PC-3 (cell line): ENCODE results near the gene BACE1. TPM values are rescaled to one million over a fixed set of nuclear protein-coding genes. Genes with fewer than 3 reads are reported as not detected.

Source experiments
- ATAC-seq: fragments of 200-7000 bp; cut with Tn5 transposase; 2 replicates; pipeline ENCODE4 v1.9.1; 2020; ENCODE audit warnings: mild to moderate bottlenecking, moderate library complexity
- BruUV-seq: library from RNA; stranded (reverse); fragments of 400-500 nt; replicated peaks from 2 replicates; lab custom pipeline; 2021; lab: Mats Ljungman, UMichigan
- CTCF ChIA-PET: fragments of 300-600 bp; sonication (Branson Sonifier 250); formaldehyde crosslinking; loops from one replicate; lab custom pipeline; 2022; ENCODE audit warnings: antibody characterized with exemption; lab: Charles Lee
- POLR2A ChIA-PET: fragments of 300-600 bp; sonication (Branson Sonifier 250); formaldehyde crosslinking; loops from one replicate; lab custom pipeline; 2022; ENCODE audit warnings: antibody characterized with exemption; ENCODE audit not compliant: unreplicated experiment; lab: Charles Lee
- DNase-seq: peaks from one replicate; pipeline ENCODE4 v3.0.0-alpha.2; 2015
- H2AFZ ChIP-seq: fragments of 300-600 bp; sonication (generic); 2 replicates; pipeline ENCODE4 v1.6.0; 2016; ENCODE audit warnings: antibody characterized with exemption, low read length
- H3F3A ChIP-seq: fragments of 300-600 bp; sonication (generic); one replicate; pipeline ENCODE4 v1.6.0; 2017; ENCODE audit warnings: antibody characterized with exemption, low read length, control low read depth, mild to moderate bottlenecking; ENCODE audit not compliant: unreplicated experiment
- H3K27ac ChIP-seq: fragments of 300-600 bp; sonication (generic); 2 replicates; pipeline ENCODE4 v1.5.1; 2016; ENCODE audit warnings: mild to moderate bottlenecking, low read length
- H3K27me3 ChIP-seq: fragments of 300-600 bp; sonication (generic); 2 replicates; pipeline ENCODE4 v1.6.1; 2016; ENCODE audit warnings: low read length, mixed read lengths
- H3K36me3 ChIP-seq: fragments of 300-600 bp; sonication (generic); 2 replicates; pipeline ENCODE4 v1.6.1; 2016; ENCODE audit warnings: low read depth, mixed run types, low read length, mixed read lengths
- H3K4me1 ChIP-seq: fragments of 300-600 bp; sonication (generic); 2 replicates; pipeline ENCODE4 v1.5.1; 2016; ENCODE audit warnings: low read length; ENCODE audit not compliant: insufficient read depth
- H3K4me2 ChIP-seq: fragments of 300-600 bp; sonication (generic); 2 replicates; pipeline ENCODE4 v1.6.0; 2016; ENCODE audit warnings: low read length
- H3K4me3 ChIP-seq: fragments of 300-600 bp; sonication (generic); 2 replicates; pipeline ENCODE4 v1.5.1; 2016; ENCODE audit warnings: mild to moderate bottlenecking, low read length, mixed read lengths
- H3K79me2 ChIP-seq: fragments of 300-600 bp; sonication (generic); 2 replicates; pipeline ENCODE4 v1.6.1; 2017; ENCODE audit warnings: low read length, mixed read lengths
- H3K9ac ChIP-seq: fragments of 300-600 bp; sonication (generic); 2 replicates; pipeline ENCODE4 v1.6.0; 2016; ENCODE audit warnings: mild to moderate bottlenecking, low read length
- H3K9me2 ChIP-seq: fragments of 300-600 bp; sonication (generic); replicated peaks from 2 replicates; pipeline ENCODE4 v1.6.1; 2016; ENCODE audit warnings: mixed run types, low read length, mixed read lengths
- H3K9me3 ChIP-seq: fragments of 300-600 bp; sonication (generic); 2 replicates; pipeline ENCODE4 v1.6.1; 2016; ENCODE audit warnings: low read length, mixed read lengths
- H4K20me1 ChIP-seq: fragments of 300-600 bp; sonication (generic); 2 replicates; pipeline ENCODE4 v1.6.1; 2016; ENCODE audit warnings: low read length, mixed read lengths
- CTCF ChIP-seq: fragments of 300-600 bp; sonication (generic); conservative IDR thresholded peaks from 2 replicates; pipeline ENCODE4 v1.5.1; 2017; ENCODE audit warnings: antibody characterized with exemption, low read depth, mild to moderate bottlenecking, low read length
- EZH2 ChIP-seq: fragments of 300-600 bp; sonication (generic); IDR thresholded peaks from one replicate; pipeline ENCODE4 v1.6.1; 2017; ENCODE audit warnings: antibody characterized with exemption, mild to moderate bottlenecking, low read length; ENCODE audit not compliant: unreplicated experiment
- EZH2phosphoT487 ChIP-seq: fragments of 300-600 bp; sonication (generic); IDR thresholded peaks from 2 replicates; pipeline ENCODE4 v1.6.1; 2018; ENCODE audit warnings: mild to moderate bottlenecking, antibody characterized with exemption, low read length, borderline replicate concordance
- intact Hi-C: fragments of 100-400 bp; cut with micrococcal nuclease; formaldehyde crosslinking; loops from 2 replicates; pipeline ENCODE4 v1.9.0; 2023
- total RNA-seq: library from RNA; depleted of rRNA; stranded (reverse); fragments of >200 nt; gene quantifications from 2 replicates; pipeline ENCODE4 v1.2.3, GENCODE V29; 2014

Gene BACE1
- total RNA-seq, 1 experiment from 2014 or later = 16.8 TPM

GRCh38 chr11:117299351-117300282, 16.4 kb downstream of the BACE1 start:
- H3K36me3 ChIP-seq = no peaks in the 10 kb centered on the region
- DNase-seq = no peak
- H3K27me3 ChIP-seq = no peaks in the 10 kb centered on the region
- TF ChIP-seq EZH2phosphoT487 = no peak
- no peak for TF ChIP-seq EZH2
- no peak for TF ChIP-seq CTCF
- no peak overlapping the region for H2AFZ ChIP-seq
- POLR2A ChIA-PET = no interaction called here
- H3K9ac ChIP-seq = no peak overlapping the region
- H3K4me3 ChIP-seq = no peak overlapping the region
- H3K27ac ChIP-seq = no peak overlapping the region
- no peaks in the 10 kb centered on the region for H4K20me1 ChIP-seq
- no peak for ATAC-seq
- H3K9me2 ChIP-seq = no peaks in the 10 kb centered on the region
- H3K9me3 ChIP-seq = no peaks in the 10 kb centered on the region
- H3K4me1 ChIP-seq = no peaks in the 10 kb centered on the region
- CTCF ChIA-PET = no interaction called here
- intact Hi-C loops = no loop called here
- no peaks in the 10 kb centered on the region for H3K79me2 ChIP-seq
- BruUV-seq = no TSS peak
- H3F3A ChIP-seq = no peaks in the 10 kb centered on the region
- H3K4me2 ChIP-seq = no peak overlapping the region

- H3K79me2 ChIP-seq = no peaks in the 10 kb centered on the region
- no peaks in the 10 kb centered on the region for H3F3A ChIP-seq
- ChIA-PET CTCF (no interaction called here), POLR2A (interaction anchor here (0.7 kb wide), 1 partner anchor 30 kb away, joined by 7 read pairs; the partner anchor contains the start of gene CEP164)
- no TSS peak for BruUV-seq
- H3K4me2 ChIP-seq = no peak overlapping the region
- H3K4me1 ChIP-seq = no peaks in the 10 kb centered on the region
- intact Hi-C loops = no loop called here
- H2AFZ ChIP-seq = no peak overlapping the region
- no peaks in the 10 kb centered on the region for H3K36me3 ChIP-seq
- no peaks in the 10 kb centered on the region for H3K27me3 ChIP-seq
- no peak for ATAC-seq
- no peaks in the 10 kb centered on the region for H3K9me3 ChIP-seq
- H3K9me2 ChIP-seq = no peaks in the 10 kb centered on the region
- no peaks in the 10 kb centered on the region for H4K20me1 ChIP-seq
- no peak overlapping the region for H3K4me3 ChIP-seq
- DNase-seq = no peak
- no peak overlapping the region for H3K27ac ChIP-seq
- no peak for TF ChIP-seq EZH2
- no peak for TF ChIP-seq CTCF
- no peak for TF ChIP-seq EZH2phosphoT487
- no peak overlapping the region for H3K9ac ChIP-seq
These were observed 17.9 kb downstream of the BACE1 start for GRCh38 chr11:117298195-117298594.

GRCh38 chr11:117296881-117297280, 19.2 kb downstream of the BACE1 start:
- Histone ChIP-seq H3K27ac (no peak overlapping the region), H3K4me1 (no peaks in the 10 kb centered on the region), H3K4me2 (no peak overlapping the region), H3F3A (no peaks in the 10 kb centered on the region), H3K9me3 (no peaks in the 10 kb centered on the region), H3K27me3 (no peaks in the 10 kb centered on the region), H4K20me1 (no peaks in the 10 kb centered on the region), H3K4me3 (no peak overlapping the region), H3K36me3 (no peaks in the 10 kb centered on the region), H3K79me2 (no peaks in the 10 kb centered on the region), H2AFZ (no peak overlapping the region), H3K9me2 (no peaks in the 10 kb centered on the region), H3K9ac (no peak overlapping the region)
- ATAC-seq (no peak), DNase-seq (no peak)
- intact Hi-C loops = no loop called here
- BruUV-seq = no TSS peak
- CTCF ChIA-PET = interaction anchor here (0.8 kb wide), 1 partner anchor 129 kb away, joined by 3 read pairs; no protein-coding TSS in a partner anchor
- POLR2A ChIA-PET = no interaction called here
- no peak for TF ChIP-seq EZH2phosphoT487
